ENCODE measurements around the gene KAZALD1.

KAZALD1 gene

DNA sequence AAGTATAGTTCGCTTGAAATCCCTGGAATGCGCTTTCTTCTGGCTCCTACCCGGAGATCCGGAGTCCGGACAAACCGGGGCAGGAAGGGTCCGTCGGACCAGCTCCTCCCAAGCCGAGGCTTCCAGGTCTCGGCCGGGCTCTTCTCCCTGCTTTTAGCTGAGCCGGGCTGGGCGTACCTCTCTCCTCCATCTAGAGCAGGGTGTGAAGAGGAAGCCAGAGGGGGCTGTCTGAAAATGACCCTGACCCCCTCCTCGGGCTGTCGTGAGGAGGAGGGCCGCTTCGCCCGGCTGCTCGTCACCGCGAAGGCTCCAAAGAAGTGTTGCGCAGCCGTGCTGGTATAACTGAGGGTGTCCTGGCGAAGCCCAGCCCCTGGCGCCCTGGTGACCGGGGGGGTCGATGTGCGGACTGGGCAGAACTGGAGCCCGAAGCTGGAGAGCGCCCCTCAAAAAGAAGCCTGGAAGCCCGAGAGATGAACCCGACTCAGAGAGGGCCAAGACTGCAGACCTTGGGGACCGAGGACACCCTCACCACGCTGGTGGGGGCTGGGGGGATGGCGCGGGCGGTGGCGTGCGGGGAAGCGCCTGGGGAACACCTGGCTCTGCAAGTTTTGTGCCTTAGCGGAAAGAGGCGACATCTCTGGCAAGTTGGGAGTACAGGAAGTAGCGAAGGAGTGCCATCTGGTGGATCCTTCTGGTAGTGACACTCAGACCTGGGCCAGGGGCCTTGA lies 5.7 kb downstream of the KAZALD1 start:
- DNase-seq (ENCODE audit: low spot score) = peak; percentile 85

DNA sequence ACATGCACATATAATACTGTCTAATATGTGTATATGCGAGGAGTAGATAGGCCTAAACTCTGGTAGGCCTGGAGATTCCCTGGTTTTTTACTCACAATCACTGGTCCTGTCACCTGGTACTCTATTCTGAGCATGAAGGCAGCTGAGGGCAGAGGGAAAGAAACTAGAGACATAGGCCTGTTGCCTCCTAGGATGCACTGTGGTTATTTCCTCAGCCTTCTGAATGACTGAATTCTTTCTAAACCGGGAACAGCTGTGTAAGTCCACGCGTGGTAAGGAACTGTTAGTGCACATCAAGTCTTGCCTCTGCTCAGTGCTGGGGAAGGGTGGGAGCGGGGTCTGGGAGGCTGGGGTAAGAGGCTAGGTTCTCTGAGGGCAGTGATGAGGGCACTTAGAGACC lies 7.7 kb downstream of the KAZALD1 start:
- no peak for DNase-seq (ENCODE audit: low spot score)

DNA sequence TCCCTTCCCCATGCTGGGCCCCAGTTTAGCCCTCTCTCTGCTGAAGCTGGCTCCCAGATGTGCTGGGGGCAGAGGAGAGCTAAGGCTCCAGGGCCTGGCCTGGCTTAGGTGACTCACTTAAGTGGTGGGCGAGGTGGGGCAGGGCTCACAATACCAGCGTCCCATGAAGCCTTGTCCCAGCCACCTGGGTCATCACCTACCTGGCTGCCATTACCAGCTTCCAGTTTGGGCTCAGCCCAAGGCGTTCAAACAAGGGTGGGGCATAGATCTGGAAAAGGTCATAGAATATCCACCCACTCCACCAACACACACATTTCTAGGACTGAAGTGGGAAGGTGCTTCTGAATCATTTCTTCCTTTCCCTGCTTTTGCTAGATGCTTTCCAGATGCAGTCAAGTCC lies 8.3 kb downstream of the KAZALD1 start:
- DNase-seq (ENCODE audit: low spot score) = peak; percentile 11

DNA sequence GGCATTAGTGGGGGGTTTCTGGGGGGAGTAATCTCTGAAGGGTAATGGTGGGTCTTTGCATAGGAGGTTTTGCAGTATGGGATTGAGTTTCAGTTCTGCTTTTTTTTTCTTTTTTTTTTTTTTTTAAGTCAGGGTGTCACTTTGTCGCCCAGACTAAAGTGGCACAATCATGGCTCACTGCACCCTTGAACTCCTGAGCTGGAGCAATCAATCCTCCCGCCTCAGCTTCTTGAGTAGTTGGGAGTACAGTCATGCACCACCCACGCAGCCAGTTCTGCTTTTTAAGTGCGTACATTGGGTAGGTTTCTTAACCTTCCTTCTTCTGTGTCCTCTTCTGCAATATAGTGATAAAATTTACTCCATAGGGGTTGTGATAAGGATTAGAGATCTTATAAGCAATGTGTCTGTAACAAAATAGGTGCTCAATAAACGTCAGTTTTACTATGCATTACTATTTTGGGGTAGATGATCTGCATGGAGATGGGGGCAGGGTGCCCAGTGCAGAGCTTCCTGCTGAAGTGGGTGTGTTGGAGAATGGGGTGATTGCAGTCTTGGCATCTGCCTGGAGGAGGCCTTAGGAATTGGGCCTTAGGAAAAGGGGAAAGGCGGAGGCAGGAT lies 9.6 kb downstream of the KAZALD1 start:
- DNase-seq (ENCODE audit: low spot score) = no peak

DNA sequence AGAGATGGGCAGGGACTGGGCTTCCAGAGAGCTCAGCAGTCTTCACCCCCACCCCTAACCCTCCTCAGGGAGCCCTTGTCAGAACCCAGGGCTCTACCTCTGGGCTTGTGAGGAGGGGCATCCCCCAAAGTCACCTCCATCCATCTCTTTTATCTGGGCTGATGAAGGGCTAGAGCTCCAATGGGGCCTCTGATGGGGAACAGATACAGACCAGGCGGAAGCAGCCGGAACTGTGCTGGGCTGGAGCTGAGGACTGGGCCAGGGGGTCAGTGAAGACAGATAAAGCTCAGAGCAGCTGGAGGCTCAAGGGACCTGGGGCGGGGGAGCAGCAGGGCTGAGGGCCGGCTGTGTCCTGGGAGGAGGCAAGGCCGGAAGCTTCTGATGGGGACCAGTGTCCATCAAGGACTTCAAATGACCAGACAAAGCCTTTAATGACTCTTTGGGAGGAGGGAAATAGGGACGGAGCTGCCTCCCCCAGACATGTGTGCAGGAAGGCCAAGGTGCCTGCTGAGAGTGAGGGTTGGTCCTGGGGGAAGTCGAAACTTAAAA lies 10.2 kb downstream of the KAZALD1 start:
- DNase-seq (ENCODE audit: low spot score) = no peak

DNA sequence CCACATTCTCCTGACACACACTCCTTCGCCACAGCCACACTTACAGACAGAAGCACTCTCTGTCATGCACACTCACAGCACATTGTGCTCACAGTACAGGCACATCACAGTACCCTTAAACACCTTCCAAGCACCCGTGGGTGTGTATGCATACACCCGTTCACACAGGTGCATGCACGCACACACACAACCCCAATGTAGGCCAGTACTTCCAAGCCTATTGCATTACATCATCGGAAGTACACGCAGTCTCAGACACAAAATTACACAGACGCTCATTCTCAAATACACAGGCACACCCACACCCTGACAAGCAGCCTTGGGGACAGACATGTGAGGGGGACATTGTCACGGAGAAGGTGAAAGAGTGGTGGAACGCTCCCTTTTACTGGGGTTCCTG lies 11.1 kb downstream of the KAZALD1 start:
- no peak for DNase-seq (ENCODE audit: low spot score)

DNA sequence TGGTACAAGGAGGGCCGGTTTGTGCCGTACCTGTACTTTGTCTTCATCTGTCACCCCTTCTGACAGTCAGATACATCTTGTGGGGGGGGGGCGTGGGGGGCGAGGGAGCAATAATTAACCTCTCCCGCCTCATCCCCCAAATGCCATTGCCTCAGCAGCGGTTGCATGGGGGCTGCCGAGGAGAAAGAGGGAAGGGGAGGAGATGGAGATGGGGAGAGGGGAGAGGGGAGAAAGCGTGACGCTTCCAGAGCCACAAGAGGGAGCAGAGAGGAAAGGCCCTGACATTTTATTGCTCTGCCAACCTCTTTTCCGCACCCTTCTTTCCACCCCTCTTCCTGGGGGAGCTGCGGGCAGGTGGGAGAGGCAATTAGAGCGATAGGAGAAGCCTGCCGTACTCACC lies 11.8 kb downstream of the KAZALD1 start:
- no peak for DNase-seq (ENCODE audit: low spot score)

DNA sequence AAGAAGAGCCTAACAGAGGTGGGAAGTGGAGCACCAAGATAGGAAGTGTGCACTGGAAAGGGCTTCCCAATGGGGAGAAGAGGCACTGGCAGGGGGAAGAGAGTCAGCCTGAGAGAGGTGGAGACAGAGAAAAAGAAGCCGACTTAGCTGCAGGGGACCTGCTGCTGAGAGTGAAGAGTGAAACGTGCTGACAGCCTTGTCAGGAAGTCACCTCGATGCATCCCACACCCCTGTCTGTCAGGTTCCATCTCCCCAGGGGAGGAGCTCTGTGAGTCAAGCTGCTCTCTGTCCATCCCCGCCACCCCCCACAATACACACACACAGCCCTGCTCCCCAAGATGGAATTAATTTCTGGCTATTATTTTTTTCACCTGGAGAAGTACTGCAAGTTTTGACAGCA lies 14.0 kb downstream of the KAZALD1 start:
- no peak for DNase-seq (ENCODE audit: low spot score)

DNA sequence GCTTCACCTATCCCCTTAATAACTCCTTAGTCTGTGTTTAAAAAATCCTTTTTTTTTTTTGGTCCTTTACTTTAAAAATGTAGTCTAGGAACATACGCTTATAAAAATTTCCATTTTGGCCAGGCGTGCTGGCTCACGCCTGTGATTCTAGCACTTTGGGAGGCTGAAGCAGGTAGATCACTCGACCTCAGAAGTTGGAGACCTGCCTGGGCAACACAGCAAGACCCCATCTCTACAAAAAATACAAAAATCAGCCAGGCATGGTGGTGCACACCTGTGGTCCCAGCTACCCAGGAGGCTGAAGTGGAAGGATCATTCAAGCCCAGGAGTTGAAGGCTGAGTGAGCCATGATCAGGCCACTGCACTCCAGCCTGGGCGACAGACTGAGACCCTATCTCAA lies 14.8 kb downstream of the KAZALD1 start:
- no peak for DNase-seq (ENCODE audit: low spot score)

DNA sequence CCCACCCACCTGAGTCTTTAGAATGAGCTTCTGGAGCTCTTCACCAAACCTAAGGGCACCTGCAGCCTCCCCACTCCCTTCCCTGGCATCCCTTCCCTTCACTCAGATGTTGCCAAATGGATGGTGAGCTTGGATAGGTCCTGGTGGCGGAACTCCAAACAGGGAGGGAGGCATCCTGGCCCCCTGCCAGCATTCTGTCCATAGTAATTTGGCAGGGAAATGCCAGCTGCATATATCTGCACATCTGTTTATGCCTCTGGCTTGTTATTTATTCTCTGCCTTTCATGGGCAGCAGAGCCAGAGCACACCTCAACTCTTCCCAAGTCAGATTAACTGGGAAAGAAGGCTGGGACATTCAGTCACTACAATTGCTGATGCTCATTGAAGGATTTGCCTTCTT lies 18.1 kb downstream of the KAZALD1 start:
- no peak for DNase-seq (ENCODE audit: low spot score)

DNA sequence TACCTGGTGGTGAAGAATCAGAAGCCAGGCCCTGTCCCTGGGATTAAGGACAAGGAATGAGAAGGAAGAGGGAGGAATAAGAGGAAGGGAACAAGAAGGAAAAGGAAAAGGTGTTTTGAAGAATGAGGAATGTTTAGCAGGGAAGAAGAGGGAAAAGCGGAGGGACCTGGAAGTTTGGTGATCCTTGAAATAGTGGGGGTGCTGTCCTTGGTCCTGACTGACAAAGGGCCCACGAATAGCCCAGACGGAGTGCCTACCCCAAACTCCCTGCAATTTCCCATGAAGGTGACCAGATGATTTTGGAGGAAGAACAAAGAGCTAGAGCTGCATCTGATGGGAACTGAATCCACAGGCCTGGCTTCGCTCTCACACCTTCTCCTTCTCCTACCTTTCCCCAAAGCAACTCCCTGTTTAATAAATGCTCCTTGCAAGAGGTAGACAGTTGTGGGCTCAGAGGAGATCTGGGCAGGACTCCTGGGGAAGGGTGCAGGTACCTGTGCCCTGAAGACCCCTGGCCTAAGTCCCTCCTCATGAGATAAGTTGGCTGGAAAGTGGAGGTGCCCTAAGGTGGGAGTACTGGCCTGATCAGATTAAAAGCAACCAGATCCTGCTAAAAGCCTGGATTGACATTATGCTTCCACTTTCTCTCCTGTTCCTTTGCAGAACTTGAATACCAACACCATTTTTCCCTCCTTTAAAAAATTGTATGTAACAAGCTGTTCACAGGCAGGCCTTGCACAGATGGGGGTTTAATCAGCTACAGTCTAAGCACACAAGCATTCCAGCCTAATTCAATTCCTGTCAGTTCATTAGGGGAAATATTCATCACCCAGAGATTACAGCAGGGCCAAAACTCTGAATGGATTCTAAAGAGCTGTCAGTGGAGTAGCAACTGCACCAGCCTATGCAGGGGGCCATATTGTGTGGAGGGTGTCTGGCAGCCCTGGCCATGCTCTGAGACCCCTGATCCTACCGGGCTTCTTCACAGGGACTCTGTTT lies 19.4 kb downstream of the KAZALD1 start:
- peak; percentile 37 for DNase-seq (ENCODE audit: low spot score)

DNA sequence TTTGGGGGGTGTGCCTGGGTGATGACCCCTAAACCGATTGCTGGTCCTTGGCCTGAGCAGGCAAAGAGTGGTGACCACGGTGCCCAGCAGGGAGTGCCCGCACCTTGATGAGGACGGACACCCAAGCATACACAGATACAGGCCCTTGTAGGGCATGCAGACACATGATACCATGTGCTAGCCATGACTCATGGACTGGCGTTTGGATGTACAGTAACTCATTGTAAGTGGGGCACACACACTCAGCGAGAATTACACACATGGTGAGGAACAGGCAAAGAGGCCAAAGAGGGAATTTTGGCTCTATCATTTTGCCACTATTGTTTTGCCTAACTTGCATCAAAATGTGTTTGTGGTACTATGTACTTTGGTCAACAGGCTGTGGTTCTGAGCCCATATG lies 24.1 kb downstream of the KAZALD1 start:
- no peak for DNase-seq (ENCODE audit: low spot score)

DNA sequence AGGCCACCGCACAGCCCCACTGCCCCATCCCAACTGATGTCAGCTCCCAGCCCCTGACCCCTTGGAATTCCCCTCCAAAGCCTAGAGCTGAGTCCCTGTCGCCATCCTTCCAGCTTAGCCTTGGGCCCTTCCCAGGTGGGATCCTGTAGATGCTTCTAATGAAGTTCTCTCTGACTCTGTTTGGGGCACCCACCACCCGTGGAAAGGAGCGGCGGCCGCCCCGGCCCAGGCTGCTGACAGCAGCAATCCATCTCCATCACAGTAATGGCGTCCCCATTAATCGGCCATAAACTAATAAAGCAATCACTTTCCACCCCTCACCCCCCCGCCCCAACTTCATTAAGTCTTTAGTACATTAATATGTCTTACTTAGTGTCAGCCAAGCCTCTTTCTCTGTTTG lies 25.6 kb downstream of the KAZALD1 start:
- DNase-seq (ENCODE audit: low spot score) = no peak

DNA sequence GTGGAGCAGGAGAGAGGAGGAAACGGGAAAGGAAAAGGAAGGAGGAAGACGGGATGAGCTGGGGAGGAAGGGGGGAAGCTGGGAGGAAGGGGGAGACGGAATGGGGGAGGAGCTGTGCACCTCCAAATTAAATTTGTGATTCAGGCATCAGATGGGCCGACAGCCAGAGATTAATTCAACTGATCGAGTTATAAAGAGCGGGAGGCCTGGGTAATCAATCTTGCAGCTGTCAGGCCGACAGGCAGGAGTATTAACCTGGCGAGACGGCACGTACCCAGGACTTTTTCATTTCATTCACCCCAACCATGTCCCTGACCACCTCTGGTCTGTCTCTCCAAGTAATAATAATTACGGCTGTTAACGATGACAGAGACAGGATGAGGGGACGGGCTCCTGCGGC lies 26.2 kb downstream of the KAZALD1 start:
- no peak for DNase-seq (ENCODE audit: low spot score)

DNA sequence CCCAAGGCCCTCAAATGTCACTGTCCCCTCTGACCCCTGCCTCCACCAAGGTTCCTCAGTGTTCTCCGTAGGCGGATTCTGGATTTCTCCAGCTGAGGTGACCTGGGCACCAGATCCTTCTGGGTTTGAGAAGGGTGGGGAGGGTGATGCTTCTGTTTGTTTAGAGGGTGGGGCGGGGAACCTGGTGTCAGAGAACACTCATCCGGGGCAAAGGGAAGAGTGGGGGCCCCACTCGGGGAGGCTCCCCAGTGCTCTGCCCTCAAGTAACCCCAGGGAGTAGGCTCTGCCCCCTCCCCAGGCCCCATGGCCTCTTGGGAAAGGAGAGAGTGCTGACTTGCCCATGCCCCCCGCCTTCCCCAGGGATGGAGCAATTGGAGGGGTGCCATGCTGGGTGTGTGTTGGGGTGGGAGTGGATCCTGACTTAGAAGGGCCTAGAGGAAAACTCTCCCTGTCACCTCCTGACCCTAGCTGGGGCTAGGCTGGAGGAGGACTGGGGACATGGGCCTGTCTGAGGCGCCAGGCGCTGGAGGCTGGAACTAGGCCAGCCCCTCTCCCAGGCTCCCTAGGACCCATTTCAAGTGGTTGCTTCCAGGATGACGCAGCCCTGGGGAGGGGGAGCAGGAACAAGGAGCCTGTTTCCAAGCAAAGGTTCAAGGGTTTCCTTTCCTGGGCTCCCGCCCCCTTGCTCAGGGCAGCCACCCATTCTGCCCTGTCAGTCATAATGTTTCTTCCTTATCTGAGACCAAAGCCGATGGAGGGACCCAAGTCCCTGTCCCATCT lies 27.9 kb downstream of the KAZALD1 start:
- DNase-seq (ENCODE audit: low spot score) = no peak

DNA sequence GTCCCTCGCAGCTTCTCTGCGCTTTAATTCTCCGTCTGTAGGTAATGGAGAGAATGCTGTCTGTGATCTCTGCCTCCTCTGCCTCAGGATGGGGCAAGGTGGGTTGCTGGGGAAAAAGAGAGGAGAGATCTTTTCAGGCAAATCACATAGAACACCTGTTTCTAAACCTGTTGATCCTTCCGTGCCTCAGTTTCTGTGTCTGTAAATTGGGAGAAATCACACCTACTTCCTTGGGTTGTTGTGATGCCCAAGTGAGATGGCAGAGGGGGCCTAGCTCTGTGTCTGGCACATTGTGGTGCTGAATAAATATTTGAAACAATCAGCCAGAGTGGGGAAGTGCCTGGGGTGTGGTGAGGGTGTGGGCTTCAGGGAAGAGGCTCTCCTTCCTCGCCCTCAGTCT lies 28.8 kb downstream of the KAZALD1 start:
- DNase-seq (ENCODE audit: low spot score) = no peak

DNA sequence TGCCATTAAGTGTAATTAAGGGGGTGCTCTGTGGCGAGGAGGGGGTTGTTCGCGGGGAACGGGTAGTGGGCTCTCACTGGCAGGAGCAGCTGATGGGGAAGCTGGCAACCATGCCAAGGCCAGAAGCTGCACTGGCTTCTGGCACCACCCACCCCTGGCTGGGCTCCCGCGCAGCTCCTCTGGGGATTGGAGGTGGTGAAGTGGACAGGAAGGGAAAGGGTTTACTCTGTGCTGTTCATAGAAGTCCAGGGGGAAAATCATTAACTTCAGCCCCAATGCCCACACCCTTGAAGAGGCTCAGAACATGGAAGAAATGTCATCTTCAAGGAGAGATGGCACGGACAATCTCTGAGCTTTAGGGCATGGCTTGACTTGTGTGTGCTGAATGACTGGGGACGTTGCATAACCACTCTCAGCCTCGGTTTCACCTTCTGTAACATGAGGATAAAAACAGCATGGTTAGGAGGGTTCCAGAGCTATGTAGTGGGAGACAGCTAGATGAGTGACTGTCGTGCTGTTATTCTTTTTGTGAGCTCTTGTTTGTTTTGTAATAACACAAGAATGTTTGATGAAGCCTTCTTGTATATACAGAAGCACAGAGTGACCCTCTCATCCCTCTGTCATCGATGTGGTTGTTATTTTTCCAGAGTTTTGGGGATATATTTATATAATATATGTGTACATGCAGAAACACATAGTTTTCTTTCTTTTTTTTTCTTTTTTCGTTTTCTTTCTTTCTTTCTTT lies 29.9 kb downstream of the KAZALD1 start:
- DNase-seq (ENCODE audit: low spot score) = no peak

DNA sequence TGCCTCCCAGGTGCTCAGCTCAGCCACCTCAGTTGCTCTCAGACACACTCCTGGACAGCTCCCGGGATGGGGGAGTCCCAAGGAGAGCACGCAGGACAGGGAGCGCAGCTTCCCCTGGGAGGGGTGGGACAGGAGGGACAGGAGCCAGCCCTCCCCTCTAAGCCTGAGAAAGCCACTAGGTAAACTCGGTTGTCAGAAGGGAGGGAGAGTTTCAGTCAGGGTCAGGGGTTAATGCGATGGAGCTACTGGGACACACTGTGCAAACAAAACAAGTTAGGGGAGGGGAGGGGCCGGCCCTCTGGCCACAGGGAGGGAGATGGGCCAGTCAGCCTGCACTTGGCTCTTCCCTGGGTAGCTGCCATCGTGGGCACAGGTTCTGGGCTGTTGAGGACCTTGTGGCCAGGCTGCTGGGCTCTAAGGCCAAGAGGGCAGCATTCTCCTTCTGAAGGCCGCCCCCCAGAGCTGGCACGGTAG lies 31.1 kb downstream of the KAZALD1 start:
- no peak for DNase-seq (ENCODE audit: low spot score)

DNA sequence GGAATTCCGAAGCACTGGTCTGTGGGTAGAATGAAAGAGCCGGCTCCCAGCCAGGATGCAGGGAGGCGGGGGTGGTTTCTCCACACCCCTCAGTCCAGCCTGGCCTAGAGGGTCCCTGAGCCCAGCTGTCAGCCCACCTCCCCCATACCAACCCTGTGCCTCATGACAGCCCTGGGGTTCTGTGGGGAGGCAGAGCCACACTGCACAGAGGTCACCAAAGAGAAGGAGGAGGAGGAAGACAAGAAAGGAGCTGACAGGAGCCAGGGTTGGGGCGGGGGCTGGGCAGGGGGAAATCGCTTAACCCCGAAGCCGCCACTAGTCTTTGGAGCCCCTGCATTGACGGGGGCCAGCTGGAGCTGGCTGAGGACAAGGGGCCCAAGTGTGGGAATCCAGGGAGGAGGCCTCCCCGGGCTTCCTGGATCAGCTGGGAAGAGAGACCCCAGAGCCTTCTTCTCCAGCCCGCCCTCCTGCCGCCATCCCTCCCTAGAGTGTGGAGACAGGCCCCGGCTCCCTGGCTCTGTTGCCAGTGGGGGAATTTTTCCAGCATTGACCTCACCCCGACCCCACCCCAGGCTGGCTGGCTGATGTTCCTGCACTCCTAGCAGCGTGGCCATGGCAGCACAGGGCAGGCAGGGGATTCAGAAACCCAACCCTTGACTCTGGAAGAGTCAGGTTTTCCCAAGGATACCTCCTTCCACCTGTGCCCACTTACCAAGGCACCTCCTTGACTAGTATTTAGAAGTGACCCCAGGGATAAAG lies 32.5 kb downstream of the KAZALD1 start:
- no peak for DNase-seq (ENCODE audit: low spot score)

DNA sequence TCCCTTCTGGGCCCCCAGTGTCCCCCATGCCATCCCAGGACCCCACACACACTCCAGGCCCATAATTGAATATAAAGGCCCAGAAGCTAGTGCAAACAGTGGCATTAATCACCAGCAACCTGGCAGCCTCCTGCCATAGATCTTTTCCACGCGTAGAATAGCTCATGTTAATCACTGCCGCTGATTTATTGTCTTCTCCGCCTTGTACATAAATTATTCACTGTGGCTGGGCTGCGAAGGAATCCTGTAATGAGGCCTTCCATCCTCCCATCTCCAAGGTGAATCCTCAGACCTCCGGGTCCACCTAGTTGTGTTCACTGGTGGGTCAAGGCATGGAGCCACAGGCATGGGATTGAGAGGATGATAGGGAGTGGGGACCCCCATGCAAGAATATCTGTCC lies 33.2 kb downstream of the KAZALD1 start:
- DNase-seq (ENCODE audit: low spot score) = no peak
